B cell (primary cell): ENCODE measurements around the gene LRRC4C. TPM values are rescaled to one million over a fixed set of nuclear protein-coding genes. Genes with fewer than 3 reads are reported as not detected.

Experiments used
- ATAC-seq: fragments of 200-7000 bp; cut with Tn5 transposase; one replicate; pipeline ENCODE4 v1.10.0; 2021; ENCODE audit warnings: low read depth, mild to moderate bottlenecking, moderate number of reproducible peaks, moderate library complexity
- CTCF ChIA-PET: fragments of 350-600 bp; sonication (Branson Sonifier 250); formaldehyde crosslinking; loops from one replicate; lab custom pipeline; 2021; ENCODE audit warnings: antibody characterized with exemption, inconsistent platforms; lab: Charles Lee
- POLR2A ChIA-PET: fragments of 350-600 bp; sonication (Branson Sonifier 250); formaldehyde crosslinking; loops from one replicate; lab custom pipeline; 2021; ENCODE audit warnings: antibody characterized with exemption; lab: Charles Lee
- DNase-seq: peaks from one replicate; pipeline ENCODE4 v3.0.0; 2013
- H2AFZ ChIP-seq: 2 replicates; pipeline ENCODE4 v1.6.1; 2012; ENCODE audit warnings: mild to moderate bottlenecking, low read depth, low read length; ENCODE audit not compliant: insufficient read depth, poor library complexity, severe bottlenecking
- H3K27ac ChIP-seq, 2 donors: 1 replicate in 1 of 2; 2 replicates in 1 of 2; pipeline ENCODE4 v1.5.1; 2012 to 2013; ENCODE audit warnings: low read length in 2 of 2, mild to moderate bottlenecking in 2 of 2, moderate library complexity in 1 of 2
- H3K27me3 ChIP-seq, 4 experiments: fragments of 200-600 bp in 1 of 4; sonication (generic) in 1 of 4; replicated peaks in 1 of 4; 1 replicate in 2 of 4; 2 replicates in 2 of 4; pipeline versions ENCODE4 v1.6.1 to v1.7.0; 2013 to 2016; ENCODE audit warnings: low read length in 3 of 4, mild to moderate bottlenecking in 2 of 4, mixed read lengths in 1 of 4, moderate library complexity in 1 of 4; ENCODE audit not compliant: insufficient read depth in 4 of 4, control insufficient read depth in 3 of 4; ENCODE audit errors: control extremely low read depth in 1 of 4
- H3K36me3 ChIP-seq, 2 experiments: replicated peaks in 1 of 2; 1 replicate in 1 of 2; 2 replicates in 1 of 2; pipeline versions ENCODE4 v1.6.1 to v1.7.1; 2013; ENCODE audit warnings: low read length in 1 of 2; ENCODE audit not compliant: insufficient read depth in 2 of 2, control insufficient read depth in 1 of 2; ENCODE audit errors: control extremely low read depth in 1 of 2, extremely low read depth in 1 of 2
- H3K4me1 ChIP-seq, 2 donors: fragments of 200-600 bp in 1 of 2; sonication (generic) in 1 of 2; 1 replicate in 1 of 2; 2 replicates in 1 of 2; pipeline versions ENCODE4 v1.5.1 to v1.6.1; 2013 to 2017; ENCODE audit warnings: low read length in 2 of 2; ENCODE audit not compliant: control insufficient read depth in 2 of 2, insufficient read depth in 2 of 2
- H3K4me2 ChIP-seq: replicated peaks from 2 replicates; pipeline ENCODE3; 2012; ENCODE audit warnings: mild to moderate bottlenecking, low read depth, low read length; ENCODE audit not compliant: poor library complexity, severe bottlenecking
- H3K4me3 ChIP-seq, 5 experiments: fragments of 200-600 bp in 1 of 5; sonication (generic) in 1 of 5; 1 replicate in 3 of 5; 2 replicates in 2 of 5; pipeline versions ENCODE4 v1.5.1 to v1.7.0; 2011 to 2016; ENCODE audit warnings: low read length in 4 of 5, mild to moderate bottlenecking in 4 of 5, low read depth in 2 of 5, control low read depth in 1 of 5, moderate library complexity in 1 of 5; ENCODE audit not compliant: insufficient read depth in 1 of 5; ENCODE audit errors: control extremely low read depth in 1 of 5, extremely low read depth in 1 of 5
- H3K79me2 ChIP-seq: fragments of 200-600 bp; sonication (generic); one replicate; pipeline ENCODE4 v1.6.0; 2016; ENCODE audit warnings: low read length; ENCODE audit not compliant: control insufficient read depth, insufficient read depth
- H3K9ac ChIP-seq: fragments of 200-600 bp; sonication (generic); 2 replicates; pipeline ENCODE4 v1.6.1; 2017; ENCODE audit warnings: mild to moderate bottlenecking, low read length, moderate library complexity
- H3K9me3 ChIP-seq, 3 donors: one replicate each; pipeline versions ENCODE4 v1.6.1 to v1.7.1; 2013; ENCODE audit warnings: low read length in 2 of 3; ENCODE audit not compliant: control insufficient read depth in 2 of 3, insufficient read depth in 1 of 3; ENCODE audit errors: control extremely low read depth in 1 of 3
- H4K20me1 ChIP-seq: 2 replicates; pipeline ENCODE4 v1.6.0; 2012; ENCODE audit warnings: mild to moderate bottlenecking, low read length; ENCODE audit not compliant: insufficient read depth, control insufficient read depth, poor library complexity, severe bottlenecking
- H3K27ac Mint-ChIP-seq: one replicate; pipeline ENCODE4 v1.8.0; 2021; ENCODE audit warnings: mixed read lengths
- H3K27me3 Mint-ChIP-seq: one replicate; pipeline ENCODE4 v1.8.0; 2021; ENCODE audit warnings: mixed read lengths
- H3K4me1 Mint-ChIP-seq: one replicate; pipeline ENCODE4 v1.8.0; 2021; ENCODE audit warnings: mixed read lengths
- H3K4me3 Mint-ChIP-seq: one replicate; pipeline ENCODE4 v1.8.0; 2021; ENCODE audit warnings: mixed read lengths
- H3K9me3 Mint-ChIP-seq: one replicate; pipeline ENCODE4 v1.8.0; 2022; ENCODE audit warnings: mixed read lengths; ENCODE audit not compliant: insufficient read depth
- EZH2 ChIP-seq: IDR thresholded peaks from 2 replicates; pipeline ENCODE4 v1.6.1; 2012; ENCODE audit warnings: borderline replicate concordance, low read depth, mild to moderate bottlenecking, moderate library complexity, low read length; ENCODE audit not compliant: insufficient read depth, poor library complexity, severe bottlenecking
- WGBS: methylation state at CpG from one replicate; pipeline ENCODE4 v1.1.5; 2013; ENCODE audit warnings: missing lambda C conversion rate; ENCODE audit not compliant: insufficient coverage; 5-methylcytosine and 5-hydroxymethylcytosine counted together
- intact Hi-C: fragments of 100-400 bp; cut with micrococcal nuclease; formaldehyde crosslinking; loops from one replicate; pipeline ENCODE4 v1.10.0; 2022
- polyA plus RNA-seq: library from polyadenylated mRNA; depleted of rRNA; stranded (reverse); fragments of >200 nt; gene quantifications from 2 replicates; pipeline ENCODE4 v1.2.3, GENCODE V29; 2012
- total RNA-seq, 2 donors: library from RNA; stranded (reverse); fragments of 120-200 nt in 1 of 2; gene quantifications; 1 replicate in 1 of 2; 2 replicates in 1 of 2; pipeline versions ENCODE4 v1.2.3 to v1.2.4, GENCODE V29; 2013 to 2022
- TF ChIP-seq, protein P1 (sequence below): fragments of 200-600 bp; IDR thresholded peaks from one replicate; pipeline ENCODE4 v1.8.0; 2022; ENCODE audit warnings: antibody characterized with exemption, mild to moderate bottlenecking

Gene LRRC4C
- total and polyA plus RNA-seq, 2 donors (not counting 1 experiment from before 2014, with no cell fraction given): 0.57 TPM; not detected in 1

DNA sequence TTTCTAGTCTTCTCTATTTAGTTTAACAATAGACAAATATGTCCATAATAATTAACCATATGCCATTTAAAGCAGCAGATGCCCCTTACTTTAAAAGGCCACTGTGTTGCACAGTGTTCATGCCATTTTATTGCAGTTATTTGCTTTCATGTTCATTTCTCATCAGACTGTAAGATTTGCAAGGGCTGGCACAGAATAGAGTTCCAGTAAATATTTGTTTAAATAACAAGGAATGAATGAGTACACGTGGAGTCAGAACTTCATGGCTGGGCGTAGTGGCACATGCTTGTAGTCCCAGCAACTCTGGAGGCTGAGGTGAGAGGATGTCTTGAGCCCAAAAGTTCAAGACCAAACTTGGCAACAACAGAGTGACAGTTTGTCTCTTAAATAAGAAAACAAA, 1228.6 kb downstream of the LRRC4C start:
- H3K27ac Mint-ChIP-seq: no peak overlapping the region
- peaks cover 2% of the 10 kb centered on the region for H3K9me3 Mint-ChIP-seq
- 100% methylated on average over 2 of the region's 2 CpGs for WGBS
- no peaks in the 10 kb centered on the region for H4K20me1 ChIP-seq
- intact Hi-C loops: no loop called here
- no peak for DNase-seq
- POLR2A ChIA-PET: no interaction called here
- CTCF ChIA-PET: no interaction called here
- no peak overlapping the region for H2AFZ ChIP-seq
- H3K4me2 ChIP-seq: no peak overlapping the region
- ATAC-seq: no peak
- no peaks in the 10 kb centered on the region for H3K36me3 ChIP-seq
- no peaks in the 10 kb centered on the region for H3K9me3 ChIP-seq
- no peak overlapping the region for H3K4me3 Mint-ChIP-seq
- no peak overlapping the region for H3K9ac ChIP-seq
- H3K27me3 ChIP-seq: no peaks in the 10 kb centered on the region
- no peaks in the 10 kb centered on the region for H3K4me1 ChIP-seq
- H3K4me1 Mint-ChIP-seq: no peaks in the 10 kb centered on the region
- no peaks in the 10 kb centered on the region for H3K79me2 ChIP-seq
- no peak for TF ChIP-seq EZH2
- TF ChIP-seq, protein P1, sequence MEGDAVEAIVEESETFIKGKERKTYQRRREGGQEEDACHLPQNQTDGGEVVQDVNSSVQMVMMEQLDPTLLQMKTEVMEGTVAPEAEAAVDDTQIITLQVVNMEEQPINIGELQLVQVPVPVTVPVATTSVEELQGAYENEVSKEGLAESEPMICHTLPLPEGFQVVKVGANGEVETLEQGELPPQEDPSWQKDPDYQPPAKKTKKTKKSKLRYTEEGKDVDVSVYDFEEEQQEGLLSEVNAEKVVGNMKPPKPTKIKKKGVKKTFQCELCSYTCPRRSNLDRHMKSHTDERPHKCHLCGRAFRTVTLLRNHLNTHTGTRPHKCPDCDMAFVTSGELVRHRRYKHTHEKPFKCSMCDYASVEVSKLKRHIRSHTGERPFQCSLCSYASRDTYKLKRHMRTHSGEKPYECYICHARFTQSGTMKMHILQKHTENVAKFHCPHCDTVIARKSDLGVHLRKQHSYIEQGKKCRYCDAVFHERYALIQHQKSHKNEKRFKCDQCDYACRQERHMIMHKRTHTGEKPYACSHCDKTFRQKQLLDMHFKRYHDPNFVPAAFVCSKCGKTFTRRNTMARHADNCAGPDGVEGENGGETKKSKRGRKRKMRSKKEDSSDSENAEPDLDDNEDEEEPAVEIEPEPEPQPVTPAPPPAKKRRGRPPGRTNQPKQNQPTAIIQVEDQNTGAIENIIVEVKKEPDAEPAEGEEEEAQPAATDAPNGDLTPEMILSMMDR: no peak
- no peak overlapping the region for H3K4me3 ChIP-seq
- no peaks in the 10 kb centered on the region for H3K27me3 Mint-ChIP-seq
- H3K27ac ChIP-seq: no peak overlapping the region

DNA sequence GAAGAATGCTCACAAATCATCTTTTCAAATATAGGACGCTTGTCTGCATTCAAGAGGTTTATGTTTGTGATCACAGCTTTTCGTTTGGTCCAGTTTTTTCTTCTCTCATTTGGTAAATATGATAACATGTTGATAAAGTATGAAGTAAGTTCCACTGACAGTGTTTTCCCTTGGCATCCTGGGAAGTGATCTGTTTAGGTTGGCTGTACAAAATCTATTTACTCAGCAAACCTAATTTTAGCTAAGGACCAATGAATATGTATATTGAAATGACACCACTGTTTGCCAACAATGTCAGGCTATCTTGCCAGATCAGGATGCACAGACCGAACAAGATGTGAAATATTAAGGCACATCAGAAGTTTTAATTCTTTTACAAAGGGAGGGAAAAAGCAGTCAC, 1230.8 kb downstream of the LRRC4C start:
- Mint-ChIP-seq H3K4me1 (no peaks in the 10 kb centered on the region), H3K9me3 (peaks cover 2% of the 10 kb centered on the region), H3K27me3 (no peaks in the 10 kb centered on the region), H3K4me3 (no peak overlapping the region), H3K27ac (no peak overlapping the region)
- H3K9ac ChIP-seq: no peak overlapping the region
- no peak for ATAC-seq
- ChIA-PET CTCF (no interaction called here), POLR2A (no interaction called here)
- WGBS: 80% methylated on average over 1 of the region's 3 CpGs
- no peaks in the 10 kb centered on the region for H3K4me1 ChIP-seq
- H2AFZ ChIP-seq: no peak overlapping the region
- H3K4me3 ChIP-seq: no peak overlapping the region
- H3K79me2 ChIP-seq: no peaks in the 10 kb centered on the region
- intact Hi-C loops: no loop called here
- no peak for TF ChIP-seq EZH2
- TF ChIP-seq, protein P1: no peak
- H3K36me3 ChIP-seq: no peaks in the 10 kb centered on the region
- H4K20me1 ChIP-seq: no peaks in the 10 kb centered on the region
- H3K27ac ChIP-seq: no peak overlapping the region
- no peak for DNase-seq
- H3K27me3 ChIP-seq: no peaks in the 10 kb centered on the region
- H3K9me3 ChIP-seq: no peaks in the 10 kb centered on the region
- H3K4me2 ChIP-seq: no peak overlapping the region
